K562 (cell line): Measurements from ENCODE around the gene MYL5. TPM values are rescaled to one million over a fixed set of nuclear protein-coding genes. Genes with fewer than 3 reads are reported as not detected.

Source experiments
- ARID3A ChIP-seq: IDR thresholded peaks from 2 replicates; pipeline ENCODE4 v1.6.1; 2012; ENCODE audit warnings: low read depth, low read length, improper control_type of control experiment, borderline replicate concordance
- ATF4 ChIP-seq: fragments of 450-650 bp; formaldehyde crosslinking; IDR thresholded peaks from 2 replicates; pipeline ENCODE4 v1.4.0; 2022; ENCODE audit warnings: mild to moderate bottlenecking, moderate library complexity
- CBFA2T3 ChIP-seq: fragments of 450-650 bp; IDR thresholded peaks from 2 replicates; pipeline ENCODE4 v1.6.1; 2017
- ELF4 ChIP-seq: fragments of 450-650 bp; formaldehyde crosslinking; IDR thresholded peaks from 2 replicates; pipeline ENCODE4 v1.4.0; 2022; ENCODE audit warnings: missing genetic modification characterization
- GABPA ChIP-seq: fragments of 200-800 bp; sonication (Bioruptor generic); conservative IDR thresholded peaks from 2 replicates; pipeline ENCODE4 v1.6.1; 2016; ENCODE audit warnings: low read depth, missing genetic modification characterization, missing compliant biosample characterization
- HDAC1 ChIP-seq, 2 experiments: fragments of 450-650 bp; IDR thresholded peaks; 2 replicates each; pipeline ENCODE4 v1.6.1; 2016 to 2017; ENCODE audit warnings: inconsistent platforms in 1 of 2, mild to moderate bottlenecking in 1 of 2, moderate library complexity in 1 of 2
- POLR3G ChIP-seq: IDR thresholded peaks from 2 replicates; pipeline ENCODE4 v1.6.1; 2011; ENCODE audit not compliant: insufficient read length, insufficient replicate concordance; ENCODE audit errors: extremely low read depth
- SMAD1 ChIP-seq: fragments of 150-350 bp; IDR thresholded peaks from 2 replicates; pipeline ENCODE4 v1.6.1; 2014; ENCODE audit warnings: low read length, low read depth; ENCODE audit not compliant: partially characterized antibody
- SREBF2 ChIP-seq: sonication (generic); formaldehyde crosslinking; IDR thresholded peaks from 2 replicates; pipeline ENCODE4 v1.4.0; 2020; ENCODE audit warnings: mild to moderate bottlenecking, missing genetic modification reagents
- ZBTB12 ChIP-seq: fragments of 250-450 bp; sonication (Bioruptor Pico); IDR thresholded peaks from 2 replicates; pipeline ENCODE4 v1.4.0; 2020
- ZBTB26 ChIP-seq: fragments of 450-650 bp; formaldehyde crosslinking; IDR thresholded peaks from 2 replicates; pipeline ENCODE4 v1.4.0; 2022; ENCODE audit warnings: missing genetic modification characterization
- ZFP91 ChIP-seq: sonication (generic); formaldehyde crosslinking; IDR thresholded peaks from 2 replicates; pipeline ENCODE4 v1.8.0; 2022; ENCODE audit warnings: mild to moderate bottlenecking, missing genetic modification reagents
- ZFX ChIP-seq: sonication (generic); formaldehyde crosslinking; IDR thresholded peaks from 2 replicates; pipeline ENCODE4 v1.8.0; 2022; ENCODE audit warnings: mild to moderate bottlenecking, missing genetic modification reagents, moderate library complexity
- ZNF444 ChIP-seq: fragments of 250-450 bp; sonication (Bioruptor Pico); IDR thresholded peaks from 2 replicates; pipeline ENCODE4 v1.4.0; 2020; ENCODE audit warnings: mild to moderate bottlenecking, moderate library complexity
- polyA plus RNA-seq, 8 experiments: library from polyadenylated mRNA; depleted of rRNA in 4 of 8; stranded (reverse) in 5 of 8; unstranded in 3 of 8; fragments of >200 nt; fragmentation: Nextera tagmentation in 2 of 8; fragmentation: Illumina TruSeq in 1 of 8; extraction: Ambion mirVana in 2 of 8; extraction: Trizol in 1 of 8; gene quantifications; 2 replicates each; pipeline versions ENCODE4 v1.2.1 to v1.2.3, GENCODE V29; 2011 to 2014; ENCODE audit warnings: inconsistent platforms in 1 of 8, missing spikeins in 1 of 8
- total RNA-seq, 7 experiments: library from RNA; depleted of rRNA in 6 of 7; stranded (reverse); fragments of >200 nt in 6 of 7; fragmentation: Illumina TruSeq in 2 of 7; extraction: Trizol in 2 of 7; gene quantifications; 2 replicates each; pipeline versions ENCODE4 v1.2.1 to v1.2.3, GENCODE V29; 2011 to 2021; ENCODE audit warnings: low replicate concordance in 1 of 7

MYL5 gene
- total and polyA plus RNA-seq, 9 of the 15 experiments (the other 6 are each of a cell fraction or from before 2014, with no cell fraction given), result 1.4 to 10.0 (median 4.1) TPM

- TF ChIP-seq ZFP91 (no peak), POLR3G (no peak), GABPA (tag) (no peak), ATF4 (CRISPR knock-in tag) (no peak), HDAC1 (IDR thresholded peaks at IDR 0.05) (no peak), ZNF444 (CRISPR knock-in tag) (no peak), SMAD1 (no peak), SREBF2 (CRISPR knock-in tag) (no peak), ZBTB12 (CRISPR knock-in tag) (no peak), ZFX (CRISPR knock-in tag) (no peak), ELF4 (CRISPR knock-in tag) (peak; percentile 94), CBFA2T3 (no peak), ARID3A (no peak), ZBTB26 (CRISPR knock-in tag) (peak; percentile 94; the same call in 1 of the 2 replicates)
These were observed 30.6 kb downstream of the MYL5 start (continued) for GRCh38 chr4:704971-705277.
